ENCODE results near the gene COLGALT1.

GRCh38 chr19:17611462-17612244 is 56.2 kb downstream of the COLGALT1 start:
- TF ChIP-seq POLR2A (IDR thresholded peaks at IDR 0.05; ENCODE audit: low read length) (no peak), GATA1 (IDR thresholded peaks at IDR 0.05; ENCODE audit: low read depth, low read length) (no peak)
